H1 (cell line): Measurements from ENCODE around the gene GTF2H3. TPM values are rescaled to one million over a fixed set of nuclear protein-coding genes. Genes with fewer than 3 reads are reported as not detected.

ENCODE experiments used
- ATF3 ChIP-seq: IDR thresholded peaks from 2 replicates; pipeline ENCODE4 v1.6.1; 2011; ENCODE audit warnings: low read depth, mild to moderate bottlenecking, low read length; ENCODE audit not compliant: insufficient read depth
- CHD1 ChIP-seq: IDR thresholded peaks from 2 replicates; pipeline ENCODE4 v1.6.1; 2012; ENCODE audit warnings: low read depth, low read length, improper control_type of control experiment
- CHD7 ChIP-seq: fragments of 300-600 bp; sonication (generic); IDR thresholded peaks from 2 replicates; pipeline ENCODE4 v1.7.1; 2012; ENCODE audit warnings: low read length, moderate library complexity, mild to moderate bottlenecking, inconsistent platforms; ENCODE audit not compliant: insufficient replicate concordance
- EP300 ChIP-seq, 2 experiments: IDR thresholded peaks; 1 replicate in 1 of 2; 2 replicates in 1 of 2; pipeline ENCODE4 v1.6.1; 2011 to 2012; ENCODE audit warnings: low read depth in 2 of 2, low read length in 2 of 2, mild to moderate bottlenecking in 2 of 2, borderline replicate concordance in 1 of 2, inconsistent platforms in 1 of 2, moderate library complexity in 1 of 2
- FOSL1 ChIP-seq: IDR thresholded peaks from 2 replicates; pipeline ENCODE4 v1.6.1; 2011; ENCODE audit warnings: mild to moderate bottlenecking, low read depth, low read length, moderate library complexity; ENCODE audit not compliant: insufficient read depth
- KDM1A ChIP-seq: fragments of 200-600, 300-600 bp; sonication (generic); IDR thresholded peaks from 2 replicates; pipeline ENCODE4 v1.7.1; 2016; ENCODE audit warnings: mild to moderate bottlenecking, low read length, borderline replicate concordance
- KDM5A ChIP-seq: fragments of 200-600 bp; IDR thresholded peaks from 2 replicates; pipeline ENCODE4 v1.7.1; 2012; ENCODE audit warnings: mild to moderate bottlenecking, low read length, inconsistent platforms, mixed read lengths
- TCF12 ChIP-seq: IDR thresholded peaks from 2 replicates; pipeline ENCODE4 v1.6.1; 2011; ENCODE audit warnings: low read depth, mild to moderate bottlenecking, low read length
- TEAD4 ChIP-seq: IDR thresholded peaks from 2 replicates; pipeline ENCODE4 v1.6.1; 2012; ENCODE audit warnings: low read depth, low read length, inconsistent platforms, mixed read lengths
- USF2 ChIP-seq: IDR thresholded peaks from 2 replicates; pipeline ENCODE4 v1.6.1; 2011; ENCODE audit warnings: low read length, improper control_type of control experiment
- polyA plus RNA-seq, 7 experiments: library from polyadenylated mRNA; depleted of rRNA in 3 of 7; stranded (reverse) in 5 of 7; unstranded in 2 of 7; fragments of >200 nt in 5 of 7; fragments of 200-250 nt in 2 of 7; gene quantifications; 1 replicate in 5 of 7; 2 replicates in 1 of 7; 4 replicates in 1 of 7; pipeline versions ENCODE4 v1.2.1 to v1.2.3, GENCODE V29; 2011 to 2013; ENCODE audit warnings: missing spikeins in 2 of 7, mixed read lengths in 2 of 7
- total RNA-seq: library from RNA; stranded (reverse); fragmentation: NEBNext Ultra II Directional; extraction: Animal tissue kit (Norgen Biotek cat#: 25700); gene quantifications from 2 replicates; pipeline ENCODE4 v1.2.1, GENCODE V29; 2021

GTF2H3 gene
- total and polyA plus RNA-seq, 2 of the 8 experiments (the other 6 are each of a cell fraction or from before 2014, with no cell fraction given), result 21.0 to 32.1 TPM

GRCh38 chr12:123595729-123596128 is 37.9 kb upstream of the GTF2H3 start (continued):
- no peak for TF ChIP-seq CHD7
- no peak for TF ChIP-seq TEAD4
- TF ChIP-seq TCF12, result no peak
- no peak for TF ChIP-seq USF2
- no peak for TF ChIP-seq KDM1A
- TF ChIP-seq EP300 (IDR thresholded peaks at IDR 0.05; ENCODE audit: borderline replicate concordance in 1 of 2, low read depth in 2 of 2, low read length in 2 of 2), result no peak
- TF ChIP-seq KDM5A, result no peak
- no peak for TF ChIP-seq ATF3
- no peak for TF ChIP-seq CHD1
- no peak for TF ChIP-seq FOSL1
